Stimulated activated CD4-positive, alpha-beta T cell treated with anti-CD3 and anti-CD28 coated beads, TNF-alpha, amount 100 ng/mL, for 48 hours (primary cell): Measurements from ENCODE around the gene APBB2.

ENCODE experiments used
- DNase-seq, 3 donors: peaks; one replicate each; pipeline ENCODE4 v3.0.0-alpha.2; 2020; ENCODE audit warnings: low read depth in 3 of 3

The APBB2 gene

DNA sequence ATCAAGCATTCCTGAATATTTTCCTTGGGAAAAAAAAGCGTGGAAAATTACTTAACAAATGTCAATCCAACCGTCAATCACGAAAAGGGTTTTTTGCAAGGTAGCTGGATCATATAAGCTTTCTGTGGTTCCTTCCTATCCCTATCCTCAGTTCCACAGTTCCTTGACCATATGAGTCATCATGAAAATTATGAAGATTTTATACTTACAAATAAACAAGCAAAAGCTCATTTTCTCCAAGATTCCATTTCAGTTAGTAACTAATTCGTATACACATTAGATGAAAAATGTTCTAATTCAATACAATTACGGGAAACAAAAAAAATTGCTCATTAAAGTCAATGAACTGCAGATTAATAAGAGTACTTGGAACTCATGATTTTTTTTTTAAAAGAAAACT lies 235.8 kb downstream of the APBB2 start:
- DNase-seq = no peak

DNA sequence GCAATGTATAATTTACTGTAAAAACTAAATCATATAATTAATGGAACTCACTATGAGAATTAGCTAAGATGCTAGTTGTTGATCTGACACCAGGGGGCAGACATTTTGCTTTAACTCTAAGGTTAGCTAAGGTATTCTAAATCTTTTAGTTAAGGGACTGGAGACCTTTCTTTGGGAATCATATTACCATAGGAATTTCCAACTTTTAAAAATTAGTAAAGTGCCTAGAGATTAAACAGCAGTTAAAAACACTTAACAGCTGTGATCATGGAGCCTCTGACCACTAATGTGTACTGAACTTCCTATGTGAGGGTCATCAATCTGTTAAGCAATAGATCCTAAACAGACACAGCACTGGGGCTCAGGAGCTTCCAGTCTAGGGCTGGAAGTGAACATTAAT lies 238.0 kb downstream of the APBB2 start:
- DNase-seq = no peak

DNA sequence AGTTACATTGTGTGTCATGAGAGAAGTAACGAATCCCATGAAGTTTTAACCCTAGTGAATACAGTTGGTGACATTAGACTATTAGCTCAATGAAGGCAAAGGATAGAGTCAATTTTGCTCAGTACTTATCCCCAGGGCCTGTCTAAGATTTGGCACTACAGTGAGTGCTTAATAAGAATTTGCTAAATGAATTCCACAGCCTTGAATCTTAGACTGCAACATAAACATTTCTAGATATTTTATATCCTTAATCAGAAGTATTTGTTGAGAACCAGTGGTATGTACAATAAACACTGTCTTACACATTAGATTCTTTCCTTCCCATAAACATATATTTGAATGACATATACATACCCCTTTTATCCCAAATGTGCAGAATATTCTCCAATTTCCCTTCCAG lies 241.6 kb downstream of the APBB2 start:
- no peak for DNase-seq

DNA sequence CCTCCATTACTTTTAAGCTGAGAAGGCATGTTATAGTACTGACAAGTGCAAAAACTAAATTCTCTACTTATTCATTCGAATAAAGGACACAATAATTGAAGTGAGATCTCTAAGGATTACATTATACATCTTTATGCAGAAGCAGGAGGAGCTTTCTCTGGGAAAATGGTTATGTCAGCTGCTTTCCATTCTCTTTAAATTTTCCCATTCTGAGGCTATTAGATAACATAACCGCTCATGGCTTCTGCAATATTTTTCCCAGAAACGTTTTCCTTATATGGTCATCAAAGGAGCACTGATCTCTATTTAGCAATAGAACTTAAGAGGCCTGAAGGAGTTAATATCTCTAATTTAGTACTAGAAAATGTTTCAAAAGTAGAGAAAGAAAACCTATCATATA lies 243.0 kb downstream of the APBB2 start:
- DNase-seq = no peak

DNA sequence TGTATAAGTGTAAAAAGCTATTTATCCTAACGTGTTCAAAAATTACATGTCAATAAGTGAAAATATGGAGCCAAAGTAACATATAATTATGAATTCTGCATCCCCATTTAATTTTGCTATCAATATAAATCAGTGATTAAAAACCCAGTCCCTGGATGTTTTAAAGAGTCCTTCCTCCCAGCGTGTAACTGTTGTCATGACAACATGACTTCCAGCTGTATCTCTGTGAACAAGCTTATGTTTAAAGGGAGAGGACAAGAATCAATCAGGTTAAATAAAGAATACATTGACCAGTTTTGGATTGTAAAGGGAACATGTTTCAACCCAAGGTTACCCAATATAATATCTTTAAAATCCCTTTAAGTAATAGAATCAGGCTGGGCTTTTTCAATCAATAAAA lies 244.8 kb downstream of the APBB2 start:
- no peak for DNase-seq

DNA sequence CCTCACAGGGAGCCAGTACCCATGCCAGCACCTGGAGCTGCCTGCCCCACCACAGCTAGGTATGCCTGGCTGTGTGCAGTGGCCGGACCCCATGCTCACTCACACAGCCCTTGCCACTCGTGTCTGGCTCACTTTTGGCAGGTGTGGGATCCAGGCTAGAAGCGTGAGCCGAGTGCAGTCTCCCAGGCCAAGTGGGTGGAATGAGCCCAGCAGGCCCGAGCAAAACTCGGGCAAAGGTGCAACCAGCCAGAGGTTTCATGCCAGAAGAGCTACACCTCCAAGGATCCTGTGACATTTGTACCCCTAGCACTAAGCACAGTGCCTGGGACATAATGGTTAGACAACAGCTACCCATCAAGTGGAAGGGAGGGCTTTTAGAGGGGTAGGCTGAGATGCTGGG lies 246.8 kb downstream of the APBB2 start:
- DNase-seq = no peak

DNA sequence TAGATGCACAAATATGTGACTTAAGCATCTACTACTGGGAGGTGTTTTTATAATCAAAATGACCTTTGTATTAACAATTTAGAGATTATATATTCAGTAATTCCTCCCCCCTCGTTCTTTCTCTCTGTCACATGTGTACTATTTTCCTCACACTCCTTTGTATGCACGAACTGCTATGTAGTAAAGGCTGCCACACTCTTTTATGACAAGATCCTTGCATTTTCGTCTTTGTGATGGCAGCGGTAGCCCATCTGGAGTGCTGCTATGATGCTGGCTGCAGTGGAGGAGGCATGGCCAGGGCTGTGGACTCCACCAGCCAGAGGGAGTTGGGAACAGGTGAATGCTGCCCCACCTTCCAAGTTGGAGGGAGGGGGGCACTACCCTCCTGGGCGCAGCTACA lies 248.3 kb downstream of the APBB2 start:
- DNase-seq = no peak

DNA sequence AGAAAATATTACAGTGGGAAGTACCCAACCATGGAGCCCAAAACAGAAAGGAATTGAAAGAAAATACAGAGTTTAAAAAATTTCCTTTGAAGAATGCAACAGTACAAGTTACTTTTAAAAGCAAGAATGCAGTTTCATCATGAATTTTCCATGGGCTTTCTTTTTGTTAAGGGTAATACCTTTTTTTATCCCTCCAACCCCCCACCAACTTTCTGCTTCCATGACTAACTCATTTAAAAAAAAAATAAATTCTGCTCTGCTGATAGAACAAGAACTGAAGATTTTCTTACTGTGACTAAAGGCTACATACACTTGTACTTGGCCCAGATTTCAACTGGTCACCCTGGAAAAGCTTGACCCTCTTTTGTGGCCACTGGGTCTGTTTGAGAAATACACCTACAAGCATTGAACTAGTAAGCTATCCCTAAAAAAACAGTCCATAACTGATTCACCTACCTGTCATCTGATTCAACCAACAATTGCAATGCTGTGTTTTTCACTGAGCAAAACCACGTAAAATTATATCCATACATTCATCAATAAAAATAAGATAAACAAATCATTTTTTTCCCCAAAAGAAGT lies 250.4 kb downstream of the APBB2 start:
- no peak for DNase-seq

DNA sequence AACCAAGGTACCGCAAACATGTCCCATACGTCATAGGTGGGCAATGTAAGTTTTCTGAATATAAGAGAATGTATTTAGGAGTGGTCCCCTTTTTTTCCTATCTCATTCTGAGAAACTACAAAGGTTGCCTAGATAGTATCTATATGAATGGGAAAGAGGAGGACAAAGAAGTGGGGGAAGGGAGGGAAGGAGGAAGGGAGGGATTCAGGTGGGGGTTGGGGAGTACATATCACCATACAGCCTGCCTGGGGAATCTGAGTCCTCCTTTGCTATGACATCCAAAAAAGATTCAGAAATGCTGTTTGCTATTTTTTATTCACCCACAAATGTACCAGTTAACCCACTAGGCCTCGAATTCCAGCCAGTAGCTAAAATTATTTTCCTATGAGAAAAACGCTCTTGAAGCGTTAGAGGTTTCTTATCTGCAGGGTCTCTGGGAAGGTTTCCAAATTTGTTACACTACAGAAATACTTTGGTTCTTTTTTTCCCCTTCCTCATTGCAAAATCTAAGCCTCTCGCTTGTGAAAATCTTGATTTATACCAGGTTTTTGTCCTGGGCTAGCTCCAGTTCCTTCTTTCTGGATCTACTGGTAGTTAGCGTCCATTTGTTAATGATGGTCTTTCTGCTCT lies 251.7 kb downstream of the APBB2 start:
- no peak for DNase-seq

DNA sequence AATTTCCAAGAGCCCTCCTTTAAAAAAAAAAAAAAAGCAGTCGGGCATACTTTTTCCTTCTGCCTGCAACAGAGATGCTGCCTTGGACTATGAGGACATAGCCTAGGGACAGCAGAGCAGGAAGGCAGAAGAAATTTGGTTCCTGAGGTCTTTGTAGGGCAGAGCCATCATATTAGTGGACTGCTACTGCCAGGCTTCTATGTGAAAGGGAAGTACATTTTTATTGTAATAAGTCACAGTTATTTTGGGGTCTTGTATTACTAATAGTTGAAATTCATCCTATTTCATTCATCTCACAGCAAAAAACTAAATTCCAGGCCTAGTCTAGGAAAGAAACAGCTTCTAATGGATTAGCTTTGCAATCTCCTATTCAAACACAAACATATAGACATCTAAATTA lies 253.4 kb downstream of the APBB2 start:
- no peak for DNase-seq

DNA sequence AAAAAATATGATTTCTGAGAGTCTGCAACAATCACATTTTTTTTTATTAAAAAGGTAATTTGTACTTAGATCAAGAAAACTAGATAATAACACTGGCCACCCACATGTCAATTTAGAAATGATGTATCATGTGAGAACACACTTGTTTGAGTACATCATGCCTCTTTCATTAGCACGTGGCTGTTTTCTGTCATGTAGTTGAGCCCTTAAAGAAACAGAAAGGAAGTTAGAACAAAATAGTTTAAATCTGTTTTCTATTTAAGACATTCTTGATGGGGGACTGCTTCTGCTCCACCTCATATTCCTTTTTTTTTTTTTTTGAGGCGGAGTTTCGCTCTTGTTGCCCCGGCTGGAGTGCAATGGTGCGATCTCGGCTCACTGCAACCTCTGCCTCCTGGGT lies 257.1 kb downstream of the APBB2 start:
- DNase-seq = no peak

DNA sequence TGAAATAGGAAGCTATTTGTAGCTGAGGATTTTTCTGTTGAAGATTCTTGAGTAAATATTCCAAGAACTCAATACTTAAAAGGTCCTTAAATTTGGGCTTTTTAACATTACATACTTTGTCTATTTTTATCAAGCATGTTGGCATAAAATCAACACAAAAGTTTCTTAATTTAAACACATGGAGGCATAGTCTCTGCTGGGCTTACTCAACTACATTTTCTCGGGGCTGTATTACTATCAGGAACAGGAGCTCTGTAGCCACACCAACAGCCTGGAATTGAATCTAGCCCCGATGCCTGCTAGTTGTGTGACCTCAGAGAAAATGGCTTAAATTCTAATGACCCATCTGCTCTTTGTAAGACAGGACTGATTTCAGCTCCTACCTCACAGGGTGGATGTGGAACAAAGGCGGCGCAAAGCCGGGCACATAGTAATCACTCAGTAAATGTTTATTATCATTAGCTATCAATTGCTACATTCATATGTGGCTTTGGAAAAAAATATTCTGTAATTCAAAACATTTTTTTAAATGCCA lies 257.6 kb downstream of the APBB2 start:
- no peak for DNase-seq

DNA sequence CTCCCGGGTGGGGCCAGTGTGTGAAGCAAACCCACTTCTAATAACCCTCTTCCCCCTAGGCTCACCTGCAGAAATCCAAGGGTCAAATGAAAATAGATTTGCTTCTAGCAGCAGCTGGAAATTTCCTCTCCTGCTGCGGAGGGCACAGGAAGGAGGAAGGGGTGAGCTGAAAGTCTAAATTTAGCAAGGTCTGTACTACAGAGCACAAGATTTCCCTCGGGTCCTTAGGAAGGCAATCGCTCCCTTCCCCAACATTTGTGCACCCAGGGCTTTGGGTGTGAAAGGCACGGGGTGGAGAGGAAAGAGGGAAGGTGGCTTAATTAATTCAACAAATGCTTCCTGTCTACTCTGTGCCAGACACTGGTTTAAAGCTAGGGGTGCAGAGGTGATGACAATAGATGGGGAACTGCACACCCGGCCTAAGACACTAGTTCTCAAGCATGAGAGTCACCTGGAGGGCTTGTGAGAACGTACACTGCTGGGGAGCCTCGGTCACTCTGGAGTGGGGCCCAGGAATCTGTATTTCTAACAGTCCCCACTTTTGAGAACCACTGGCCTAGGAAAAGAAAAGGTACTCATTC lies 260.2 kb downstream of the APBB2 start:
- DNase-seq = no peak

DNA sequence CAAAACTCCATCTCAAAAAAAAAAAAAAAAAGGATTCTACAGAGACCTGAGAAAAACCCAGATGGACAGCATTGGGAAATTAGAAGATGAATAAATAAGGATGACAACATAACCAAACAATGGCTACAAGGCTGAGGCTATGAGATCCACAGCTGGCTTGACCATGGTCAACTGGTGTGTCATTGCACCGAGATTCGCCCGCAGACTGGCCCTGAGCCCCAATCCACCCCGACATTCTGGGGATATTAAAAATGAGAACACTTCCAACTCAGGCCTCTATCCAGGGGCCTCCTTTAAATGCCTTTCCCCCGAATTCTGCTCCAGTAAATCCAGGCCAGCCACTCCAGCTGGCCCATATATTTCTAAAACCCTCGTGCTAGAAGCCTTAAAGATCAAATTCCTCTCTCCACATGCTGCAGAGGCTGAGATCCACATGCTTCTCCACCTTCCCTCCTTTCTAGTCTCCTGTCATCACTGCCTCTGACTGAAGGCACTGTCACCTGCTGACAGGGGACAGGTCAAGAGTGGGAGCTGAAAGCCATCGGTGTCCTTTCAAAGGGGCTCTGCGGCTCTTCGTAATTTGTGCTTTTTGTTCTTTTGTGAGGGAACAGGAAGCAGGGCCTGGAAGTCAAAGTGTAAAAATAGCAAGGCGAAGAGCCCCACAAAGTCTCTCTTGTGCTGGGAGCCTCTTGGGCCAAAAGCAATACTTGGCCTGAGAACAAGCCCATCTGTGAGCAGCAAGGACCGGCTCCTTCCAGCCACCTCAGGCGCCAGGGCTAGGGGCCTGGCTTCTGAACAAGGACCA lies 260.9 kb downstream of the APBB2 start:
- no peak for DNase-seq

DNA sequence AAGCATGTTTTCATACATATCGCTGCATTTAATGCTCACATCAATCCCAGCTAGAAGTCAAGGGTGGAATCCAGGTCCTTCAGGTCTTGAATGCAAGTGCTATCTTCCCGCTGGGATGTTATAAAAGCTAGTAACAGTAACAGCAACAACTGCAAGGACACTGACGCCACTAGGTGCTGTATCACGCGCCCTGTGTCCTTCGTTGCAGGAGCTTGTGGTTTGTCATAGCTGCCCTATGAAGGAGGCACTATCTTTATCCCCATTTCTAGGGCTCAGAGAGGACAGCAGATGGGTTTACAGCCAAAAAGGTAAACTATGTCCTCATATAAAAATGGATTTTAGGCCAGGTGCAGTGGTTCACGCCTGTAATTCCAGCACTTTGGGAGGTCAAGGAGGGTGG lies 261.7 kb downstream of the APBB2 start:
- DNase-seq = no peak

DNA sequence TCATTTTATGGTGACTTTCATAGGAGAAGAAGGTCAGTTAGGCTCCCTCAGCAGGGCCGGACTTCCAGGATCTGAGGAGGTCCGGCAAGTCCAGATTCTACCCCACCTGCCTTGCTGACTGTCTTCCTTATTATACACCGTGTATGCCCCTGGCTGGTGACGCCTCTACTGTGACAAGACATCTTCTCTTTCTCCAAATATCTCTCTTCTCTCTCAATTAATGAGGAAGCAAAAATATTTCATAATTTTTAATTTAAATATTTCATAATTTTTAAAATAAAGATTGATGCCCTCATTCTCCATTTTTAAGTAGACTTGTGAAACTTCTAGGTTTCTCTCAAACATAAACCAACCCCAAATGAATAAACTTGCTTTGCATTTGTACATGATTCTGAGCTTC lies 262.1 kb downstream of the APBB2 start:
- no peak for DNase-seq

DNA sequence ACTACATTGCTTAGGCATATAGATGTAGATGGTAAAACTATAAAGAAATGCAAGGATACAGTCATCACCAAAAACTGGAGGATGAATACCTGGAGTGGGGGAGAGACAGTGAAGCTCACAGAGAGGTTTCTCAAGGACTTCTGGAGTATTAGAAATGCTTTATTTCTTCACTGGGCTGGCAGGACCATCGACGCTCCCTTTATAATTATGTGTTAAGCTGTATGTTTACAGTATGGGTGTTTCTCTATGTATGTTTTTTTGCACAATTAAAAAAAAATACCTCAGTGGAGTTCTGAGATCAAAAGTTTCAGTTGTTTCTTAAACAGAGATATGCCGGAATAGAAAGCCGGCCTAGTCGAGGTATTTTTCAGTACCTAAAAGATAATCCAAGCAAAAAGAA lies 263.3 kb downstream of the APBB2 start:
- no peak for DNase-seq

DNA sequence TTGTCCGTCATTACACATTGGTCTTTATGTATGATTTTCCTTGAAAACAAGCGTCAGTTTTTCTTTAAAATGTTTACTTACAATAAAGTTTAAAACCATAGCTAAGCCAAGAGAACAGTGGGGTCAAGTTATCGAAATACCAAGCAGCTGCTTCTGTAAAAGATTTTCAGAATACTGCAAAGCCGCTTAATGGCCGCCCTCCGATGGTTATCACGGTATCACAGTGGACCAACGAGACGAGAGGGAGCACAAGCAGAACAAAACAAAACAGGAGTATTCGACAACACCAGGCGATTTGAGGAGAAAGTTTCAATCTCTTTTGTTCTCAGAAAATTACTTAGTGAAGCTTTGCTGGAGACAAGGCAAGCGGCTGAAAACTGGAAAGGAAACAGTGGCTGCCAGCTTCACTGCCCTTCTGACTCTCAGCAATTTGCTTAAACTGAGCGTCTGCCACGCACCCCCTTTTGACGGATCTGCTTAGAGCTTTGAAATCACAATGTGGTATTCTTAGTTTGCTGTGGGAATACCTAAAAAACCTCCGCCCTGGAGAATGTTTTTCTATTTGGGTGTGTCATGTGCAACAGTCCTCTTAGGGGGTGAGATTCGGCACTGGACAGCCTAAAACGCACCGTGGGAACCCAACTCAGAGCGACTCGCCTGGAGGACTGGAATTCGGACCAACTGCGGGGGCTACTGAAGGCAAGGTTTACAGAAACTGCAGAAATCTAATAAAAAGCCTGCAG lies 264.8 kb downstream of the APBB2 start:
- DNase-seq = no peak

DNA sequence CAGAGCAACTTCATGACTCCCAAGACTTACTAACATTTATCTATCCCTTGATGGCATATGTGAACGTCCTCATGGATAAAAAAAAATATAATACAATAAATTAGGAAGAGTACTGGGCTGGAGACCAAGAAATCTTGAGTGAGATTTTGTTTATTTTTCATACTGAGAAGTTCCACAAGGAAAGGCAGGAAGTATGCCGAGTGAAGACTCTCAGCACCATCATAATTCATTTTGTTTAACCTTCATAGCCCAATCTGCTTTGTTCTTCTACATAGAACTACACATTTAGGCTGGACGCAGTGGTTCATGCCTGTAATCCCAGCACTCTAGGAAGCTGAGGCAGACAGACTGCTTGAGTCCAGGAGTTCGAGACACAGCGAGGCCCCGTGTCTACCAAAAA lies 266.3 kb downstream of the APBB2 start:
- no peak for DNase-seq

DNA sequence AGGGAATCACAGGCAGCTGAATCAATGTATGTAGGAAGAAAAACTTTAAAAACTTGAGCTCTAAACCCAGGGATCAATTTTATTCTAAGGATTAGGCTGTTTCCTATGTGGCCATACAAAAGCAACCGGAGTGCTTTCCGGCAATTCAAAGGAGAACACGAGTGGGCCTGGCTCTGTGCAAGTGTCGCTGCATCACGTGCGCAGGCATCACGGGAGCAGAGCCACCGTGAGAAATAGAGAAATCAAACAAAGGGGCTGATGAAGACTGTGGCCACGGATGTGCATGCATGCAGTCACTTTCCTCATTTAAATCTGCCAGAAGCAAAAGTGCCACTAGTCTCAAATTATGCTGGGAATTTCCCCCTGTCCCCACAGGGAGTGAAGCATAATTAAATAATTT lies 267.7 kb downstream of the APBB2 start:
- no peak for DNase-seq

DNA sequence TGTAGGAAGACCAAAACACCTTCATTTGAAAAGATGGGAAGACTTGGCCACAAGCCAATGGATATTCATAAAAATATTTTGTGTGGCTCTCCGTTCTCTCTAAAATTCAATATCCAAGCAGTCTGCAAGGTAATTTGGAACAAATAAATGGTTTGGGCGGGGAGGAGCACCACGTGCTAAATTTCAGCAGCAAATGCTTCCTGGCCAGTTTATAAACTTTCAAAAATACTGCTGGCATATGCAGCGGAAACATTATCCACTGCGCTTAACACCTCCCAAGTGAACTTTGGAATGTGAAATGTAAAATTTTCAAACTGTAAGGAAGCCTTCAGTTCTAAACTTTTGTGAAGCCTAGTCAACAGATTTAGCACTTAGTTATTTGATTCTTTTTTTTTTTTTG lies 273.6 kb downstream of the APBB2 start:
- no peak for DNase-seq

DNA sequence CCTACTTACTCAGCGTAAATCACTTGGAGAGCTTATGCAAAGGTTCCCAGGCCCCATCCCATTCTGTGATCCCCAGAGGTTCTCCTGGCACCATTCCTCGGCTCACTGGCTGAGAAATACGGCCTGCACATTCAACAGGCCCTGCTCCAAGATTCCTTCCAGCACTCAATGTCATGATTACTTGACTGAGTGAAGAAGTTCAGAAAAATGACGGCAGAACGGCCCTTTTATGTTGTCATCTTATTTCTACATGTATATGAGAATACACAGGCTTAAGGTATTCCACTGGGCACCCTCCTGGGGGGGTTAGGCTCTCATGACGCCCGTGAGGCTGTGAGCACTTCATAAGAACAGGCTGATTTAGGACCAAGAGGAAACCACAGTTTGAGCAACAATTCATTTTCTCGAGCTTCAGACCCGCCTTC lies 274.0 kb downstream of the APBB2 start:
- no peak for DNase-seq
